Lung (tissue), 12 donors: Measurements from ENCODE around the gene CNKSR3. TPM values are rescaled to one million over a fixed set of nuclear protein-coding genes. Genes with fewer than 3 reads are reported as not detected.

ENCODE experiments used
- ATAC-seq: fragments of 200-7000 bp; cut with Tn5 transposase; one replicate; pipeline ENCODE4 v1.9.1; 2020; ENCODE audit warnings: moderate number of reproducible peaks; ENCODE audit not compliant: insufficient read depth, low FRiP score
- DNase-seq, 3 donors: peaks; one replicate each; pipeline ENCODE4 v3.0.0-alpha.2; 2013 to 2017
- H3K27ac ChIP-seq, 2 donors: one replicate each; pipeline ENCODE4 v1.5.1; 2013; ENCODE audit warnings: mild to moderate bottlenecking in 2 of 2, moderate library complexity in 2 of 2, control low read depth in 1 of 2, inconsistent platforms in 1 of 2, low read depth in 1 of 2, low read length in 1 of 2
- H3K27me3 ChIP-seq, 3 donors: one replicate each; pipeline ENCODE4 v1.5.1; 2013; ENCODE audit warnings: low read length in 2 of 3; ENCODE audit not compliant: control insufficient read depth in 3 of 3, insufficient read depth in 3 of 3
- H3K36me3 ChIP-seq, 4 donors: one replicate each; pipeline ENCODE4 v1.5.1; 2013; ENCODE audit warnings: low read length in 4 of 4, mild to moderate bottlenecking in 1 of 4, moderate library complexity in 1 of 4; ENCODE audit not compliant: control insufficient read depth in 4 of 4, insufficient read depth in 4 of 4
- H3K4me1 ChIP-seq, 5 donors: one replicate each; pipeline ENCODE4 v1.5.1; 2013; ENCODE audit warnings: low read length in 5 of 5, mild to moderate bottlenecking in 2 of 5, moderate library complexity in 1 of 5; ENCODE audit not compliant: control insufficient read depth in 5 of 5, insufficient read depth in 5 of 5
- H3K4me3 ChIP-seq: one replicate; pipeline ENCODE4 v1.5.1; 2013; ENCODE audit warnings: mild to moderate bottlenecking, control low read depth, moderate library complexity
- H3K9ac ChIP-seq, 2 donors: one replicate each; pipeline ENCODE4 v1.5.1; 2013; ENCODE audit warnings: low read length in 2 of 2, control low read depth in 1 of 2; ENCODE audit not compliant: insufficient read depth in 1 of 2
- H3K9me3 ChIP-seq, 4 donors: one replicate each; pipeline ENCODE4 v1.5.1; 2013; ENCODE audit warnings: low read length in 3 of 4, mild to moderate bottlenecking in 1 of 4, moderate library complexity in 1 of 4; ENCODE audit not compliant: control insufficient read depth in 4 of 4, insufficient read depth in 3 of 4
- CTCF ChIP-seq: IDR thresholded peaks from 2 replicates; pipeline ENCODE4 v1.5.1; 2012; ENCODE audit warnings: mild to moderate bottlenecking; ENCODE audit errors: control extremely low read depth, extremely low read depth
- WGBS, 2 donors: extraction: QIAGEN DNeasy Blood & Tissue Kit; methylation state at CpG; one replicate each; pipeline ENCODE4 v1.1.7; 2013; 5-methylcytosine and 5-hydroxymethylcytosine counted together
- polyA plus RNA-seq, 2 donors: library from polyadenylated mRNA; stranded (reverse); fragments of 200-250 nt; gene quantifications; one replicate each; pipeline ENCODE4 v1.2.1, GENCODE V29; 2013
- total RNA-seq, 2 donors: library from RNA; depleted of rRNA in 1 of 2; stranded (reverse); fragments of >200 nt in 1 of 2; gene quantifications; one replicate each; pipeline ENCODE4 v1.2.1, GENCODE V29; 2014 to 2021
- donor health status: control.
- donor health status: control.
- donor health status: Bipolar disorder and iron deficiency.
- donor health status: healthy.
- donor health status: DM: yes; HTN: yes; CAD: no.

The CNKSR3 gene
- total and polyA plus RNA-seq, 4 donors = 3.5 to 23.9 (median 13.7) TPM

GRCh38 chr6:154356113-154356512, 154.4 kb downstream of the CNKSR3 start:
- ATAC-seq (no peak), DNase-seq (no peak)
- H3K4me3 ChIP-seq = no peak overlapping the region
- no peaks in the 10 kb centered on the region for H3K36me3 ChIP-seq
- TF ChIP-seq CTCF = no peak
- WGBS, 2 donors = 30 to 76% methylated on average over 2 of the region's 2 CpGs
- no peaks in the 10 kb centered on the region for H3K9me3 ChIP-seq
- peaks cover 0 to 20% (median 3%) of the 10 kb centered on the region in 5 donors for H3K4me1 ChIP-seq
- H3K27me3 ChIP-seq = no peaks in the 10 kb centered on the region
- H3K27ac ChIP-seq = no peak overlapping the region
- no peak overlapping the region for H3K9ac ChIP-seq

GRCh38 chr6:154354265-154354777, 156.2 kb downstream of the CNKSR3 start:
- Histone ChIP-seq H3K9ac (no peak overlapping the region), H3K4me1 (peaks cover 0 to 15% (median 3%) of the 10 kb centered on the region in 5 donors), H3K9me3 (no peaks in the 10 kb centered on the region), H3K27me3 (no peaks in the 10 kb centered on the region), H3K36me3 (no peaks in the 10 kb centered on the region), H3K4me3 (no peak overlapping the region), H3K27ac (no peak overlapping the region)
- ATAC-seq (no peak), DNase-seq (no peak)
- WGBS, 2 donors = 85 to 87% methylated on average over 8 of the region's 8 CpGs
- no peak for TF ChIP-seq CTCF

DNA sequence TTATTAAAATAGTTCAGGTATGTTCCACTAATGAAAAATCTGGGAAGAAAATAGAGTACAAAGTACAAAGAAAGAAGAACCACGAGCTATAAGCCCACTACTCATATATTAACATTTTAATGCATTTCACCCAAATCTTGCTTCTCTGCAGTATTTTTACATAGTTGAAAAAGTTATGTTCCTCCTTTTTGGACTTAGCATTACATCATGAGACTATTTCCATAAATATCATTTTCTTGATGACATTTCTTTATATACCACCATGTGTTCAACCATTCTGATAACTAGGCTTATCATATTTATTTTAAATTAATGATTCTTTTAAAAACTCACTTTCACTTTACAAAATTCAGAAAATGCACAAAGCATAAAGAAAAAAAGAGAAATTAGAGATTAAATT, 156.9 kb downstream of the CNKSR3 start:
- no peaks in the 10 kb centered on the region for H3K36me3 ChIP-seq
- no peak overlapping the region for H3K4me3 ChIP-seq
- 72% methylated on average over 1 of the region's 1 CpG for WGBS, 2 donors

More for the DNA sequence above, 156.9 kb downstream of the CNKSR3 start:
- Histone ChIP-seq H3K4me1 (peaks cover 0 to 10% (median 3%) of the 10 kb centered on the region in 5 donors), H3K9me3 (no peaks in the 10 kb centered on the region), H3K9ac (no peak overlapping the region), H3K27ac (no peak overlapping the region), H3K27me3 (no peaks in the 10 kb centered on the region)
- ATAC-seq (no peak), DNase-seq (no peak)
- no peak for TF ChIP-seq CTCF
